GM21423 (cell line): ENCODE data around the gene LRP1B.

Experiments
- ATAC-seq: cut with Tn5 transposase; IDR thresholded peaks from one replicate; pipeline ENCODE4 v1.9.1; 2021; ENCODE audit warnings: mild to moderate bottlenecking, moderate library complexity; ENCODE audit not compliant: unreplicated experiment

Gene LRP1B

DNA sequence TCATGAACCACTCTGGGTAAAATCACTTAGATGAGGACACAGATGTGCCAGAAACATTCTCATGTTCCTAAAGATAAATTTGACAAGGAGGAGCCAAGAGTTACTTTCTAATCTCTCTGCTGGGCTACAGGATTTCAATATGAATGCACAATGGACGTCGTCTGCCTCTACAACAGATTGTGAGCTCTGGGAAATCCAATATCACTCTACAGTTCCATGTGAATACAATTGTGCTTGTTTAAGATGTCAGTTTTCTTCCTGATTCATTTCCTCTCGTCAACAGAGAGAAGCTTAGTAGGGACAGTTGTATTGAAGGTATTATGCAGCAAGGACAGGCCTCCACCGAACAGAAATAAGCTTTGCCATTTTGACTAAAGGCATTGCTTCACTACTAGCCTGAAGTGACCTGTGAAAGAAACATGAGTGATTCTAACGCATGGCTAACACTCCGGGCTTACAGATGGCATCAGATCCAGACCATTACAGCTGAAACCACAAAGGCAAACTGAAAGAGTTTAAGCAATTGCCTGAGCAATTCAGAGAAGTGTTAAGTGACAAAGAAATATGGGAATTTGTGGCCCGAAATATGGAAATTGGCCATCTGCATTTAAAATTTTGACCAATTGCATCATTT is 1591.5 kb downstream of the LRP1B start:
- ATAC-seq: no peak

DNA sequence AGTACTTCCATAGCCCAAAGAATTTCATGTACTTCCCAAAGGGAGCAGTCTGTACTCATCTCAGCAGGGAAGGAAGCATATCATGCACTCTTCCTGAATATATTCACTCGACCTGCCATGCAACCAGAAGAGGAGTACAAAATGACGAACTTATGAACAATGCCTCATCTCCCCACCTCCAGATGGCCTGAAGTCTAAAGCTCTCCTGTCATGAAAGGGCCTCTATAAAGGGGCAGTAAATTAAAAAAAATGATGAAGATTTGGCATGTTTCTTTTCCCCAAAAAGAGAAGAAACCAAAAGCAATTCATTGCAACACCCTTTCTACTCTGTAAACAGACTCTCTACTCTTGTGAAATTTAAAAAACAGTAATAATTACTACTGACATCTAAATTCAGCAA is 1601.1 kb downstream of the LRP1B start:
- ATAC-seq: no peak

DNA sequence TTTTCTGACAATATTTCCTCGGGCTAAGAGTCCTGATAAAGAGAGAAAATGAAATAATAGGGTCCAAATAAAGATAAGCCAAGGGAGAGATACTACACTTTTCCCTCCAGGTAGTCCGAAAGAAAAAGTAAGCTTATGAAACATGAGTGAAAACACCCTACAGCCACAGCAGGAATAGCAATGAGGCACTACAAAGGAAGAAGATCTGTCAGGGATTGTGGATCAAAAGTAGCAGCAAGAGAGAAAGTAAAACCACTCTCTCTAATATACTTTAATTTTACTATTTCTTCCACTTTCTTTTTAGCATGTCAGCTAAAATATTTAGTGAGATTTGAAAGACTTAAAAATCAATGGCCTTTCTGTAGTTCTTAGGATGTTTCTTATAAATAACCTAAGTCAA is 1601.8 kb downstream of the LRP1B start:
- no peak for ATAC-seq

DNA sequence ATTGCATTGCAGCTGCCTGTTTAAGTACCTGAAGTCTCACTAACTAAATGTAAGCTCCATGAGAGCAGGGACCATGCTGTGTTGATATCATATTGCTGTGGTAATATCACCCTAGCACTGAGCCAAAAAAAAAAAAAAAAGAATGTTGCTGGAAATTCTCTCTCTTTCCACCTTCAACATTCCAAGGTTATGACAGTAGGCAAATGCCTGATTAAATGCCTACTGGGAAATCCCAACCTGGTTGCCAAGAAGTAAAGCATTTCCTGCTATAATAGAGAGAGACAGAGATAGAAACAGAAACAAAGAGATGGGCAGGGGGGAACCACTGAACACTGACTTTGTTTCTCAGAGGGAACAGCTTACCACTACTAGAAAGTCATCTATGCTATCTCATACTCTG is 1604.2 kb downstream of the LRP1B start:
- no peak for ATAC-seq

DNA sequence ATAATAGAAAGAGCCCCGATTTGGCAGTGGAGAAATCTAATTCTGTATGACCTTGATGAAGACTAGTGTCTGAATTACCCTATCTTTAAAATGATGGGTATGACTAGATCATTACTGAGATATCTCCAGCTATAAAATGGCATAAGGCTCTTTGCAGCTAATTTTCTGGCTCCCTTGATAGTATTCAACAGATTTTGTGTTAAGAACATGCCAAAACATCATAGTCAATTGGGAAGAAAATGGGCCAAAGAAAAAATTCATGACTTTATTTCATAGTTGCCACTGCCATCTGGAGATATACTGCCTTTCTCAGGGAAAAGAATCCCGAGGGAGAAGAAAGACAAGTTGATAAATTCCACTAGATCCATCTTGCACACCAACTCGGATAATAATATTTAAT is 1618.7 kb downstream of the LRP1B start:
- ATAC-seq: no peak

DNA sequence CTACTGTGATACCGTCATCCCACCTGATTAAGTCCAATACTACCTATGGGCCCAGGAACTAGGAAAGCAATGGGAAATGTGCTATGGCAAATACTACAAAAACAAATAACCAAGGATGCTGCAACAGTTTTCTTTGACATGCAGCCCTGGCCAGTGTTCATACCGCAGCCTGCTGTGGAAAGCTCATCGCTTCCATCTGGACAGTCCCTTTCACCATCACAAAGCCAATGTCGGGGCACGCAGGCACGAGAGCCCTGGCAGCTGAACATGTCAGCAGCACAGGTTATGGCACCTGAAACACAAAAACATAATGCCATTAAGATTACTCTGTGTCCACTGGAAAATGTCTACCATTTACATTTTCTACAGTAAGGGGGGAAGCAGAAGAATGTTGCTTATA is 1621.1 kb downstream of the LRP1B start:
- no peak for ATAC-seq

DNA sequence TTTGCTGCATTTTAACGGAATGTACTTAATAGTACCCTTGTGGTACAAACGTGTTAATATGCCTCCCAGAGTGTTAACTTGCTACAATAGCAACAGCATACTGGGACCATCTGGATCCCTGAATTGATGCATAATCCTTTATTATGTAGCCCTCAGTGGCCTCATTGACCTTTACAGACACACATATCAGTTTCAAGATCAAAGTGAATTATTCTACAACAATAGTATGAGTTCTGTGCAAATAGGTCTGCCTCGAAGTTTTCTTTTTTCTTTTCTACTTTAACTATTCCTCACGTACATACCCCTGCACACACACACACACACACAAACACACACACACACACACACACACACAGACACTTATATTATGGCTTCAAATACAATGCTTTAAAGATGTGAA is 1622.1 kb downstream of the LRP1B start:
- no peak for ATAC-seq

DNA sequence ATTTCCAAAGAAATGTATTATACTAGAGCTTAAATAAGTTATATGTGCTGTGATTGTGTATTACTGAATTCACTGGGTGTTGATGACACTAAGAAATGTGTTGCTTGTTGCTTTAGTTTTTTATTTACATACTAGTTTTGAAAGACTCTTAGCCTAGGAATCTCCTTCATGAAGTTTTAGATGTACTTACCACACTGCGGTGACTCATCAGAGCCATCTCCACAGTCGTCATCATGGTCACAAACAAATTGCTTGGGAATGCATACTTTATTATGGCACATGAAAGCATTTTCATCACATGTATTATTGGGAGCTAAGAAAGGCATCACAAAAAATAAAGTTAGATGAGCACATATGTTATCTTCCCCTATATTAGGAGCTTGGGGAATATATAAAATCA is 1624.2 kb downstream of the LRP1B start:
- no peak for ATAC-seq

DNA sequence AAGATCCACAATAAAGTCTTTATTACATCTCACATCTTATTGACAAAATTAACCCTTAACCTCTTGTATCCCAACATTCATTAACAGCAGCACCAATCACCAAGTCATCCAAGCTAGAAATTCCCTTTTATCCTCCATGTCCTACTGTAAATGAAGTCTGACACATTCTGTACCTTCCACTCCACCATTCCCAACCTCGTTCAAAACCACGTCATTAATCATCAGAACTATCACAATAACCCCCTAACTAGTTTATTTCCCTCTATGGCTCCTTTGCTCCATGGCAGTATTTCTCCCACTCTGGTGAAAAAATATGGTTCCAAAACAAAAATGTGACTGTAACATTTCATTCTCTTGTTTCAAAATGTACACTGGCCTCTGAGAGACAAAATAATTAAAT is 1626.2 kb downstream of the LRP1B start:
- no peak for ATAC-seq

DNA sequence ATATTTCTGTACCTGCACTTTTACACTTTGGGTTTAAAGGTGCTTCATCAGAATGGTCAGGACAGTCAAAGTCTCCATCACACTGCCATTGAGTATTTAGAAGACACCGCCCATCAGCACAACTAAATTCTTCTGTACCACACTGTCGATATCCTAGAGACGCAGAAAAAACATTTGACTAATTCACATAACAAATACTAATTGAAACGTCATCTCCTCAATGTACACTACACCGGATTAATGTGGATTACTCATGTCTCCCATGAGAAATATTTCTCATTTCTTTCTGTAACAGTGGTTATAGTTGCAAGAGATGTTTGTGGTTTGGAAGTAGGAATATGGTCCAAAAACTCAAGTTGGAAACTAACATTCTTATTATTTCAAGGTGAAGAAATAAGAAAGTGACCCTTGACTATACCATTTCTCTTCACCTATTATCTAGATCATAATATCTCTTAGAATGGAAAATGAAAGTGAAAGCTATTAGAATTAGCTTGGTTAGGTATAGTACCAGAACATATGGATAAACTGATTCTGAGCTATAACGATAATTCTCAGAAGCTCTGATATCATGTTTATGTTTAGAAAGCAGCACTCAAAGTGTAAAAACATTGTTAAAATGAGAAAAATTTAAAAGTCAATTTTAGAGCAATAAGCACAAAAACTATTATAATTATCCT is 1627.7 kb downstream of the LRP1B start:
- no peak for ATAC-seq

DNA sequence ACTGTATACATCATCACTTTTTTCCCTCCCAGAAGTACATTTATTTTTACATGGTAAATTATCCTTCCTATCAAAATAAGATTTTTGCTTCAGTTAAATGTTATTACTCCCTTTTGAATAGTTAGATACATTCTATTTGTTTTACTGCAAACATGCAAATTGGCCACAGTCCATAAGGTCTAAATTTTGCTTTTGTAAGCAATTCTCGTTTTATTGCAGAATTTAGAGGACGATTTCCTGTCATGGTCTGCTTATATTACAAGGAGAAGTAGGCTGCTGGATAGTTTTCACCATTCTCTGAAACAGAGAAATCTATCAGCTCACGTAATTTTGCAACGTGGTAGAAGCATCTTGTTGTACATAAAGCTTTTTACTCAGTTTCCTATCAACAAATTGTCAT is 1632.5 kb downstream of the LRP1B start:
- ATAC-seq: no peak

DNA sequence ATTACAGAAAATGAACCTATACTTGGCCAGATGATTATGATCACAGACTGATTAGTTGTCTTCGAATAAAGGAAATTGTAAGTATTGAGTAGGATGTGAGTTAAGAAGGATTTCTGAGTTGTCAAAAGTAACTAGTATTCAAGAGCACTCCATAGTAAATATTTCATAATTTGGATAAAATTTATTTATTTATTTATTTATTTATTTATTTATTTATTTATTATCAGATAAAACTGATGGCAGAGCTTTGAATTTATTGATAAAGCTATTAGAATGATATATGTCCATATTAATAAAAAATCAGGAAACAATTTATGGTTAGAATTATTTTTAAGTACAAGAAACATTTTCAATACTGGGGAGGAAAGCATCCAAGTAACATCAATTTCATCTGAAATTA is 1634.1 kb downstream of the LRP1B start:
- no peak for ATAC-seq

DNA sequence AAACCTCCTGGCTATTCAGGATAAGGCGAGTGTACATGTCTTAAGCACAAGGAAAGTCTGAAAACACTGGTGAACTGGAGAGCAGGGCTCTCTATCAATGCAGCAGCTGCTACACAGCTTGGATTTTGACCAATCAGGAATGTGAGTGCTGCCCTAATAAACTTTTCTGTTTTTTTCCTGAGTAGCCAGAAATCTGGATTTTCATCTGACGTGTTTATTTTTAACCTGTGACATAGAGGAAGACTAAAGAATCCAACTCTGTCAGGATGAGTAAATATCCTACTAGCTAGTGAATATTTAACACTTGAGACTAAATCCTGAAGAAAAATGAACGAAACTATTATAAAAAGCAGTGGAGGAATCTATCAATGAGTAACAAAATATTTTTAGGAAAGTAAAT is 1638.9 kb downstream of the LRP1B start:
- ATAC-seq: no peak

DNA sequence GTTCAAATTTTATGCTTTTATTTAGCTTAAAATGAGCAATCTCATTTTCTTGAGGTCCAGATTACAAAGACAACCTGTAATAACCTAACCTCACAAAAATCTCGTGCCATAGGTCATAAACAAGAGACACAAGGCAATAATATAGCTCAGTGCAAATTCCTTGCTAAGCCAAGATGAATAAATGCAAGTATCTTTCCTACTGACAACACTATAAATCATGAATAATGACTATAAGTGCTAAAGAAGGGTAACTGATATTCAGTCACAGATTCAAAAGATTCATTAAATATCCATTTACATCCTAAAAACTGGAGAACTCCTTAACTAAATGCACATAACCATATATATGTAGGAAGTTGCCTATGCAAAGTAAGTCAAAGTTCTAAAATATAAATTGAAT is 1641.6 kb downstream of the LRP1B start:
- ATAC-seq: no peak

DNA sequence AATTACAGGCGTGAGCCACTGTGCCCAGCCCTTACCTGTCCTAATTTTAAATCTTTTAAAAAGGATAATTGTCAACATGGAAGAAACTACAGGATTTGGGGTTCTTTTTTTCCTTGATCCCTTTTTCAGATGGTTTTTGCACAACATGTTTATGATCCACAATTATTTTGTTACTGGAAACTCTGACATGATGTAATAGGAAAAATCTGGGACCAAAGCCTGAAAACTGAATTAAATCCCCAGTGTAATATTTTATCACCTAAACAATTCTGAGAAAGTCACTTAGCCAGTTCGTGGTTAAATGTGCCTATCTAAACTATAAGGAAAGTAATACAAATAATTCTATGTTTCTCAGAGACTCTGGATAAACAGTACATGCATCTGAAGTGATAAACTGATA is 1649.7 kb downstream of the LRP1B start:
- ATAC-seq: no peak

DNA sequence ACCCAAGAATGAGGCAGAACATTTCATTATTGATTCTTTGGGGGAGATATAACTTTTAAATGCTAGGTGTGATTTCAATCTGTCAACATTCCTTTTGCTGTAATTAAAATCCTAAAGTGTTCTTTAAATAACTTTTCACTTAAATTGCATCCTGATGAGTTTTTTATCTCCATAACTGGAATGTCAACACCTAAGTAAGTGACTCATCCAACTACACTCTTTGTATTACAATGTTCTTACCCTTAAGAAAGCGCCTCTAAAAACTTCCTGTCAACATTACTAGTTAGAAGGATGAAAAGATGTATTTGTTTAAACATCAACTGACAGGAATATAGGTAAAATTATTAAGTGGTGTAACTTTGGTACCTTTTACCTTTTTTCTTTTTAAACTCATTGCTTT is 1657.0 kb downstream of the LRP1B start:
- no peak for ATAC-seq

DNA sequence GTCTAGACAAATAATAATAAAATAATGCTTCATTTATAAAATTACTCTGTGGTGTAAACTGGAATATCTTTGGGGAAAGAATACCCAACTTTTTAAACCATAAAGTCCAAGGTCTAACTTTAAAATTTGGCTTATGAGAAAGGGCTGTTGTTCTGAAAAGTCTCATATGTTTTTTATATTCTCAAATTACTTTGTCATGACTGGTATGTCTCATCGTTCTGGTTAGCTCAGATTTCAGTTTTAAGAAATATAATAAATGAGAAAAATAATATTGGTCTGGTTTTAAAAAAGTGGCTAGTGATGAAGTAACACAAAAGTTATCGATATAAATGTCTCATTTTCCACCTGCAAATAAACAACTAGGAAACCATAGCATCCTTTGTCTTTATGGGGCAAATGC is 1658.1 kb downstream of the LRP1B start:
- ATAC-seq: no peak

DNA sequence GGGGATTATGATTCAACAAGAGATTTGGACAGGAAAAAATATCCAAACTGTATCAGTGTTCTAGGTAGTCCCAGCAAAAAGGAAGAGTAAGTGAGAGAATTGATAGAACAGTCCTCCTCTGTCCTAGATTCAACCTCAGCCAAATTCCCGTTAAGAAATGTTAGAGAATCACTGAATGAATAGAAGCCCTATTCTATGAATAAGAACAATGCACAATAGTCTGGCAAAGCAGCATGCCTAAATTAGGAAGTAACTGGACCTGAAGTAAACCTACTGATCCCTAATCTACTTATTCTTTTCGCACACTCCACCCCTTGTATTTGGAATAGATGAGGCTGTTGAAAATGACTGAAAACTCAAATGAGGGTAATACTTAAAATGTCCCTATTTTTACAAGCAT is 1665.5 kb downstream of the LRP1B start:
- ATAC-seq: no peak

DNA sequence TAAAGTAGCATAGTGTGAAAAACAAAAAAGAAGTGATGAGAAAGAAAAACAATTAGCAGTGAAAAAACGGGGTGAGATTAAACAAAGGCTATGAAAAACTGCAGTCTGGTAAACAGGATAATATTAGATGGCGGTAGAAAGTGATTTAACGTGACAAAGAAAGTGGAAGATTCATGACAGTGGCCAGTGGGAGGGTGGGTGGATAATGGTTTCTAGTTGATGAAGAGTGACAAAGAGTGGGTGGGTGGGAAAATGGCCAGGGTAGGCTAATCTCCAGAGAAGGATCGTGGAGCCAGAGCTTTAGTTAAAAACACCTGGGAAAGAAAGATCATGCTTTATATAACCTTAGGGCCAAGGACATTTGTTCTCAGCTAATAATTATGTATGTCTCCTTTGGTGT is 1667.8 kb downstream of the LRP1B start:
- no peak for ATAC-seq

DNA sequence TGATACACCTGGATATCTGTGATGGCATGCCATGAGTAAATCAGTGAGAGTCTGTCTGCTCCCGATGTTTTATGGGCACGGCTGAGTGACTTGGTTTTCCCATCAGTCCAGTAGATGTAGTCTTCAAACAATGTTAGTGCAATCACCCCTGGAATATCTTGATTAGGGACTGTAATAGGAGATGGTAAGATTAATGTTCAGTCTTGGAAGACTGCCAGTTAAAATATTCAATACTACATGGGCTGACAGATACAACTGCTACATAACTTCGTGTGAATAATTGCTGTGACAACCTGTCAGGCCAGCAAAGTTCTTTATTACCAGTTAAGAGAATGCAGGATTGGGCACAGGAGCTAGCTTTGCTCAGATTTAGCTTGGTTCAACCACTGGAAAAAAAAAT is 1673.3 kb downstream of the LRP1B start:
- no peak for ATAC-seq

DNA sequence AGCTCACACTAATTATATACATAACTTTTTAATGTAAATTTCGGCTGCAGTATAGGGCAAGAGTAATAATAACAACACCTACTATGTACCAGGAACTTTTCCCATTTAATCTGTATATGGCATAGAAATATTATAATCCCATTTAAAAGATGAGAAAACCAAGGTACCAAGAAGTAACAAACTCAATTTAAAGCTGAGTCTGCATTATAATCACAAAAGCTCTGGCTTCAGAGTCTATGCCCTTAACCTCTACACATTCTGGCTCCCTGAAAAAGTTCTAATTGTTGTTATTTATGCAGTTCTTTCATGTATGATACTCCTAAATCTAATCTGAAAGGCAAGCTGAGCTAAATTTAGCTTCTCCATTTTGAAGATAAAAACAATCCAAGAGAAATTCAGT is 1675.5 kb downstream of the LRP1B start:
- ATAC-seq: no peak

DNA sequence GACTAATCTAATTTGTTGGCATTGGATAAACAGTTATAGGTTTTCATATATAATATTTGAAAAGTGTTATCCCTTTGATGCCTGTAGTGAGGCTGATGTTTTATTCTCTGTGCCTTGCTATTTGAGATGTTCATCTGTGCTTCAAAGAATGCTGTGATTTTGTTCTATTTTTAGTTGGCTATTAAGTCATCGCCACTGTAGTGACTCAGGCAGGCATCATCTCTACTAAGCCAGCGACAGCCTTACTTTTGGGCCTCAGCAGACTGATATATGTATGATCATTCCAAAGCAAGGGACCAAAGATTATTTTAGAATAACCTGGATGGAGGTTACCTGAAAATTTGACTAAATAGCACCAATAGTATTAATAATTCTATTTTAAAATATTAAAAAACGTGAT is 1676.1 kb downstream of the LRP1B start:
- no peak for ATAC-seq

DNA sequence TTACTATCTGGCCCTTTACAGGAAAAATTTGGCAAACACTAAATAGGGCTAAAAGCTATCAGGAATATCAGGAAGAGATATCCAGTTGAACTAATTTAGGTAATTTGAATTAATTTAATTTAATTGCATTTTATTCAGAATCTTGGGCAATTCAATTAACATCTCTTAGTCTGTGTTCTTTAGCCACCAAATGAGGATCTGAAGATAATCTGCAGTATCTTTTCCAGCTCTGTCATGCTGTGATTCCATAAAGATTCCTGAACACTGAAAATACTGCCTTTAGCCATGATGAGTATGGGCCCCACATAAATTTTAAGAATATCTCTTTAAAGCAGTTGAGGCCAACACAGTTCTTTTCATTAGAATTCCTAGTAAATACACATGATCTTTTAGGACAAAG is 1679.5 kb downstream of the LRP1B start:
- no peak for ATAC-seq
